Measurements from ENCODE around the gene ATP8B2.
"Not testable (repeated sequence)": the region's sequence is repeated elsewhere in the genome, so short reads cannot be mapped to it uniquely, and the experiment has no call there.

ATP8B2 gene

GRCh38 chr1:154324669-154325582 is at the start of gene ATP8B2:
Gene ATP8B2 (plus strand): TSS chr1:154325525. CDS start chr1:154328142, 2,617 bp downstream.
- DNase-seq, result peak; percentile 47

GRCh38 chr1:154276797-154277196 is 48.5 kb upstream of the ATP8B2 start:
- no peak for DNase-seq

GRCh38 chr1:154287591-154287990 is 37.7 kb upstream of the ATP8B2 start:
- not testable (repeated sequence) for DNase-seq

GRCh38 chr1:154288661-154289060 is 36.7 kb upstream of the ATP8B2 start:
- no peak for DNase-seq

- DNase-seq, result no peak
Measured at GRCh38 chr1:154290921-154291320, 34.4 kb upstream of the ATP8B2 start.

GRCh38 chr1:154295408-154296235 is 29.7 kb upstream of the ATP8B2 start:
- no peak for DNase-seq

GRCh38 chr1:154301582-154301981 is 23.7 kb upstream of the ATP8B2 start:
- DNase-seq, result no peak

- no peak for DNase-seq
Measured at GRCh38 chr1:154304664-154305337, 20.5 kb upstream of the ATP8B2 start.

GRCh38 chr1:154306151-154306550 is 19.2 kb upstream of the ATP8B2 start:
- no peak for DNase-seq

GRCh38 chr1:154307670-154308270 is 17.6 kb upstream of the ATP8B2 start:
- not testable (repeated sequence) for DNase-seq

- DNase-seq, result not testable (repeated sequence)
Measured at GRCh38 chr1:154309136-154309535, 16.2 kb upstream of the ATP8B2 start.

- DNase-seq, result not testable (repeated sequence)
Measured at GRCh38 chr1:154312229-154313065, 12.9 kb upstream of the ATP8B2 start.

GRCh38 chr1:154313066-154313356 is 12.3 kb upstream of the ATP8B2 start:
- no peak for DNase-seq

- not testable (repeated sequence) for DNase-seq
Measured at GRCh38 chr1:154314226-154314625, 11.1 kb upstream of the ATP8B2 start.

GRCh38 chr1:154316704-154317103 is 8.6 kb upstream of the ATP8B2 start:
- no peak for DNase-seq

GRCh38 chr1:154318386-154318785 is 6.9 kb upstream of the ATP8B2 start:
- no peak for DNase-seq

- no peak for DNase-seq
Measured at GRCh38 chr1:154320882-154321608, 4.3 kb upstream of the ATP8B2 start, which contains the start of gene AQP10. Gene AQP10 (plus strand): TSS chr1:154321093. CDS start chr1:154321156, 63 bp downstream.

- not testable (repeated sequence) for DNase-seq
Measured at GRCh38 chr1:154321609-154321934, 3.8 kb upstream of the ATP8B2 start.

GRCh38 chr1:154323493-154323892 is 1.8 kb upstream of the ATP8B2 start:
- no peak for DNase-seq

- no peak for DNase-seq
Measured at GRCh38 chr1:154324241-154324640, 1.1 kb upstream of the ATP8B2 start.
